GM12801 (cell line): ENCODE results near the gene PTGS1.

Experiments used
- TF ChIP-seq, protein P1 (sequence below): IDR thresholded peaks from one replicate; pipeline ENCODE4 v1.5.1; 2011; ENCODE audit warnings: control low read depth; ENCODE audit not compliant: insufficient read length; ENCODE audit errors: extremely low read depth

PTGS1 gene

DNA sequence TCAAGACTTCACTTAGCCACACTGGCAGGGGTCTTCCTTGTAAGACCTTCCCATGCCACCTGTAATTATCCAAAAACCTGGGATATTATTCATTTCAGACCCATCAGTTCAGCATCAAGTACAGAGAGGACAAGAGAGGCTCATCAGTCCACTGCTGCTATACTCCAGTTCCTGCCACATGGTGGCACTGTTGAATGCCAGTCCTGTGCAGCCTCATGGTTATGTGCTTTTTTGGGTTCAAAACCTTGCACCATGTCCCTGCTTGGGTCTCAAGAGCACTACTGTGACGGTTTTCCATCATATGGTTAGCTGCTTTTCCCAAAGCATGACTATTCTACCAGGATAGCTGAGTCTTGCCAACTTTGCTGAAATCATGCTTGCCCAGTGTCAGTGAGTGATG is 8.5 kb downstream of the PTGS1 start:
- TF ChIP-seq, protein P1, sequence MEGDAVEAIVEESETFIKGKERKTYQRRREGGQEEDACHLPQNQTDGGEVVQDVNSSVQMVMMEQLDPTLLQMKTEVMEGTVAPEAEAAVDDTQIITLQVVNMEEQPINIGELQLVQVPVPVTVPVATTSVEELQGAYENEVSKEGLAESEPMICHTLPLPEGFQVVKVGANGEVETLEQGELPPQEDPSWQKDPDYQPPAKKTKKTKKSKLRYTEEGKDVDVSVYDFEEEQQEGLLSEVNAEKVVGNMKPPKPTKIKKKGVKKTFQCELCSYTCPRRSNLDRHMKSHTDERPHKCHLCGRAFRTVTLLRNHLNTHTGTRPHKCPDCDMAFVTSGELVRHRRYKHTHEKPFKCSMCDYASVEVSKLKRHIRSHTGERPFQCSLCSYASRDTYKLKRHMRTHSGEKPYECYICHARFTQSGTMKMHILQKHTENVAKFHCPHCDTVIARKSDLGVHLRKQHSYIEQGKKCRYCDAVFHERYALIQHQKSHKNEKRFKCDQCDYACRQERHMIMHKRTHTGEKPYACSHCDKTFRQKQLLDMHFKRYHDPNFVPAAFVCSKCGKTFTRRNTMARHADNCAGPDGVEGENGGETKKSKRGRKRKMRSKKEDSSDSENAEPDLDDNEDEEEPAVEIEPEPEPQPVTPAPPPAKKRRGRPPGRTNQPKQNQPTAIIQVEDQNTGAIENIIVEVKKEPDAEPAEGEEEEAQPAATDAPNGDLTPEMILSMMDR: no peak

DNA sequence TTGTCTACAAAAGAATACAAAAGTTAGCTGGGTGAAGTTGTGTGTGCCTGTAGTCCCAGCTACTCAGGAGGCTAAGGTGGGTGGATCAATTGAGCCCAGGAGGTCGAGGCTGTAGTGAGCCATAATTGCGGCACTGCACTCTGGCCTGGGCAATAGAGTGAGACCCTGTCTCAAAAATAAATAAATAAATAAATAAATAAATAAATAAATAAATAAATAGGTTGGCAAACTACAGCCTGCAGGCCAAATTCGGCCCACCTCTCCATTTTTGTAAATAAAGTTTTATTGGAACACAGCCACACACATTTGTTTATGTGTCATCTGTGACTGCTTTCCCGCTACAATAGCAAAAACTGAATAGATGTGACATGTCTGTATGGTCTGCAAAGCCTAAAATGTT is 9.5 kb downstream of the PTGS1 start:
- TF ChIP-seq, protein P1: no peak

DNA sequence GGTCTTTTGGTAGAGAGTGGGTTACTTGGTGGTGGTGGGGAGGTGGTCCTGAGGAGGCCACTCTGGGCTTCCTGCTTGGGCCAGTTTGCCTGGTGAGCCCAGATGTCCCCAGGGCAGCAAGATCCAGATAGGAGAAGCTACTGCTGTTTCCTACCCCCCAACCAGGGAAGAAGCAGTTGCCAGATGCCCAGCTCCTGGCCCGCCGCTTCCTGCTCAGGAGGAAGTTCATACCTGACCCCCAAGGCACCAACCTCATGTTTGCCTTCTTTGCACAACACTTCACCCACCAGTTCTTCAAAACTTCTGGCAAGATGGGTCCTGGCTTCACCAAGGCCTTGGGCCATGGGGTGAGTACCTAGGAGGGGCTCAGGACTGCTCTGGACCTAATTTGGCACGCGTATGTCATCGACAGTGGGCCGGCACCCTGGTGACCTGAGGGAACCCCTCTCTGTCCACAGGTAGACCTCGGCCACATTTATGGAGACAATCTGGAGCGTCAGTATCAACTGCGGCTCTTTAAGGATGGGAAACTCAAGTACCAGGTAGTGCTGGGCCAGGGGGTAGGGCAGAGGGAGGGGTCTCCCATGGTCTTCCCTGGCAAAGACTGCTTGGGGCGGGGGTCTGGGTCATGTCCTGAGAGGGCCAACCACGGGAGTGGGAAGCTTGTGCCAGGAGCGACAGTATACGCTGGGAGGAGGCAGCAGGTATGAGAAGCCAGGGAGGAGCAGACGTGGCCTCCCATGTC is 10.6 kb downstream of the PTGS1 start:
- TF ChIP-seq, protein P1: no peak

DNA sequence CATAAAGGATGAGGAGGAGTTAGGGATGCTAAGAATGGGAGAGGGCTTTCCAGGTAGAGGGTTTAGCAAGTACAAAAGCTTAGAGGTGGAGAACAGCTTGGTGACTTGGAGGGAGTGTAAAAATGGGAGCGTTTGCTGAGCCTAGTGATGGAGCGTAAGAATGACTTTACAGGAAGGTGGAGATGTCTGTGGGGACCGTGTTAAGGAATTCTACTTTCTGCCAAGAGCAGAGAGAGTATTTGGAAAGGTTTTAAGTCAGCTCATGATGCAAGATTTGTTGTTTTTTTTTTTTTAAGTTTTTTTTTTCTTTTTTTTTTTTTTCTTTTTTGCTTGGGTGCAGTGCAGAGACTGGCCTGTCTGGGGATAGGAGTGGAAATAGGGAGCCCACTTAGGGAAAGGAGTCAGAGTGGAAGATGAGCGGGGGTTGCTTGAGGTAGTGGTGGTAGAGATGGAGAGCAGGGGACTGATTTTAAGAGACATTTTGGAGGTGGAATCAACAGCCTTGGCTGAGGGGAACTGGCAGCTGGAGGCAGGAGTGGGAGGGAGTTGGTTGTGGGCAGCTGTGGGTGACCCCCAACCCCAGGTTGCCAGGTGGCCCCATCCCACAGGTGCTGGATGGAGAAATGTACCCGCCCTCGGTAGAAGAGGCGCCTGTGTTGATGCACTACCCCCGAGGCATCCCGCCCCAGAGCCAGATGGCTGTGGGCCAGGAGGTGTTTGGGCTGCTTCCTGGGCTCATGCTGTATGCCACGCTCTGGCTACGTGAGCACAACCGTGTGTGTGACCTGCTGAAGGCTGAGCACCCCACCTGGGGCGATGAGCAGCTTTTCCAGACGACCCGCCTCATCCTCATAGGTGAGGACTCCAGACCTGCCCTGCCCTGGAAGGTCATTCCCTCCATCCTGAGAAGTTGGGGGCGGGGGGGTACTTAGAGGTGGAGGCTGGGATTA is 12.4 kb downstream of the PTGS1 start:
- TF ChIP-seq, protein P1: no peak

DNA sequence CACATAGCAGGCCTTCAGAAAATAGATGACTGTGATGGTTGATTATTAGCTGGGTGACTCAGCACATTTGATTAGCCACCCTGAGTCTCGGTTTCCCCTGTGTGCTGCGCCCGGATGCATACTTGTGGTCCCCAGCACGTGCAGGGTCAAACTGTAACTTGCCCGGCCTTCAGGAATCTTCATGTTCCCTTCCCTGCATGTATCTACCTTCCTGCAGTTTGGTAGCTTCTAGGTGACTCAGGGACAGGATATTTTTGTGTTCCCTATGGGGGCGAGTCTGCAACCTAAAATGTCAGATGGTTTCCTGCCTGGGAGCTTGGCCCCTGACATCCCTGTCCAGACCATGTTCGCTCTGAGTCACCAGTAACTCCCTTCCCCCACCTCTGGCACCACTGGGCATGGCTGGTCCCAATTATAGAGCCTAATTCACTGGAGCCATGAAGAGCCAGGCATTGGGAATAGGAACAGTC is 13.2 kb downstream of the PTGS1 start:
- TF ChIP-seq, protein P1: no peak

DNA sequence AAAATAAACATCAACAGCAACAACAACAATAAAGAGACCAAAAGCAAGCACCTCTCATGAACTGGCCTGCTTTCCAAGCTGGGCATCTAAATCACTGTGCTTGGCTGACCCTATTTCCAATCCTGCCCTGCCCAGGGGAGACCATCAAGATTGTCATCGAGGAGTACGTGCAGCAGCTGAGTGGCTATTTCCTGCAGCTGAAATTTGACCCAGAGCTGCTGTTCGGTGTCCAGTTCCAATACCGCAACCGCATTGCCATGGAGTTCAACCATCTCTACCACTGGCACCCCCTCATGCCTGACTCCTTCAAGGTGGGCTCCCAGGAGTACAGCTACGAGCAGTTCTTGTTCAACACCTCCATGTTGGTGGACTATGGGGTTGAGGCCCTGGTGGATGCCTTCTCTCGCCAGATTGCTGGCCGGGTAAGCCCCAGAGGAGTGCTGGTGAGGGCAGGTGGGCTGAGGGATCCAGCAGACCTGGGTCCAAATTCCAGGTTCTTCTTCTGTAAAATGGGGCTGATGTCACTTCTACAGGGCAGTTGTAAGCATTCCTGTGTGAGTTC is 15.6 kb downstream of the PTGS1 start:
- TF ChIP-seq, protein P1: no peak

DNA sequence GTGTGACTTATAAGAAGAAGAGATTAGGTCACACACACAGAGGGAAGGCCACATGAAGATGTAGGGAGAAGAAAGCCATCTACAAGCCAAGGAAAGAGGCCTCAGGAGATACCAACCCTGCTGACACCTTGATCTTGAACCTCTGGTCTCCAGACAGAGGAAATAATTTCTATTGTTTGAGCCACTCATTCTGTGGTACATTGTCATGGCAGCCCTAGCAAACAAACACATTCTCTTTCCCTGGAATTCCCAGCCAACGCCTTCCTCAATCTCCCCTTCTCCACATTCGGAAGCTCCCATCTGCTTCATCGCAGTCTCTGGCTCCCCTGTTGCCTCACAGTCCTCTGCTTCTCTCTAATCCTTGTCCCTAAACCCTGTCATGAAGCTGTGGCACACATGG is 16.7 kb downstream of the PTGS1 start:
- TF ChIP-seq, protein P1: no peak
